ENCODE measurements around the gene C13orf46. TPM values are rescaled to one million over a fixed set of nuclear protein-coding genes. Genes with fewer than 3 reads are reported as not detected.

C13orf46 gene
- total RNA-seq, 1 donor from 2014 or later = under 0.01 TPM

- H3K27ac ChIP-seq (ENCODE audit: low read depth, low read length) = no peak overlapping the region
- H3K4me1 ChIP-seq (ENCODE audit: control insufficient read depth in 3 of 3, insufficient read depth in 3 of 3, low read length in 3 of 3) = peaks cover 29 to 32% (median 31%) of the 10 kb centered on the region in 3 donors
- no peaks in the 10 kb centered on the region for H3K36me3 ChIP-seq (ENCODE audit: control insufficient read depth in 3 of 3, insufficient read depth in 3 of 3, low read length in 3 of 3)
- H3K9me3 ChIP-seq (ENCODE audit: control insufficient read depth in 3 of 3, low read length in 3 of 3) = peaks cover 0 to 5% (median 4%) of the 10 kb centered on the region in 3 donors
- no peaks in the 10 kb centered on the region for H3K27me3 ChIP-seq (ENCODE audit: control insufficient read depth in 3 of 3, insufficient read depth in 3 of 3, low read length in 3 of 3)
- H3K4me3 ChIP-seq (ENCODE audit: low read length in 3 of 3) = no peak overlapping the region
- H3K9ac ChIP-seq (ENCODE audit: low read depth in 1 of 3, low read length in 3 of 3) = no peak overlapping the region
These were observed 49.5 kb downstream of the C13orf46 start for GRCh38 chr13:113924184-113924901.

GRCh38 chr13:113923376-113924063 lies 50.4 kb downstream of the C13orf46 start:
- no peak overlapping the region for H3K27ac ChIP-seq (ENCODE audit: low read depth, low read length)
- H3K4me1 ChIP-seq (ENCODE audit: control insufficient read depth in 3 of 3, insufficient read depth in 3 of 3, low read length in 3 of 3) = peaks cover 21 to 24% (median 22%) of the 10 kb centered on the region in 3 donors
- peaks cover 0 to 1% (median 0%) of the 10 kb centered on the region in 3 donors for H3K27me3 ChIP-seq (ENCODE audit: control insufficient read depth in 3 of 3, insufficient read depth in 3 of 3, low read length in 3 of 3)

GRCh38 chr13:113922412-113923118 lies 51.3 kb downstream of the C13orf46 start:
- Histone ChIP-seq H3K36me3 (ENCODE audit: control insufficient read depth in 3 of 3, insufficient read depth in 3 of 3, low read length in 3 of 3) (no peaks in the 10 kb centered on the region), H3K27me3 (ENCODE audit: control insufficient read depth in 3 of 3, insufficient read depth in 3 of 3, low read length in 3 of 3) (peaks cover 4 to 7% (median 4%) of the 10 kb centered on the region in 3 donors), H3K4me3 (ENCODE audit: low read length in 3 of 3) (no peak overlapping the region), H3K4me1 (ENCODE audit: control insufficient read depth in 3 of 3, insufficient read depth in 3 of 3, low read length in 3 of 3) (peaks cover 11 to 15% (median 13%) of the 10 kb centered on the region in 3 donors), H3K9me3 (ENCODE audit: control insufficient read depth in 3 of 3, low read length in 3 of 3) (peaks cover 0 to 5% (median 4%) of the 10 kb centered on the region in 3 donors), H3K9ac (ENCODE audit: low read depth in 1 of 3, low read length in 3 of 3) (no peak overlapping the region), H3K27ac (ENCODE audit: low read depth, low read length) (no peak overlapping the region)

More at GRCh38 chr13:113923376-113924063, 50.4 kb downstream of the C13orf46 start:
- H3K9ac ChIP-seq (ENCODE audit: low read depth in 1 of 3, low read length in 3 of 3) = no peak overlapping the region
- H3K9me3 ChIP-seq (ENCODE audit: control insufficient read depth in 3 of 3, low read length in 3 of 3) = peaks cover 0 to 5% (median 4%) of the 10 kb centered on the region in 3 donors
- no peaks in the 10 kb centered on the region for H3K36me3 ChIP-seq (ENCODE audit: control insufficient read depth in 3 of 3, insufficient read depth in 3 of 3, low read length in 3 of 3)
- no peak overlapping the region for H3K4me3 ChIP-seq (ENCODE audit: low read length in 3 of 3)

- Histone ChIP-seq H3K4me1 (ENCODE audit: control insufficient read depth in 3 of 3, insufficient read depth in 3 of 3, low read length in 3 of 3) (peaks cover 3 to 7% (median 5%) of the 10 kb centered on the region in 3 donors), H3K9me3 (ENCODE audit: control insufficient read depth in 3 of 3, low read length in 3 of 3) (peaks cover 0 to 5% (median 4%) of the 10 kb centered on the region in 3 donors), H3K27me3 (ENCODE audit: control insufficient read depth in 3 of 3, insufficient read depth in 3 of 3, low read length in 3 of 3) (peaks cover 10 to 15% (median 10%) of the 10 kb centered on the region in 3 donors), H3K4me3 (ENCODE audit: low read length in 3 of 3) (no peak overlapping the region), H3K27ac (ENCODE audit: low read depth, low read length) (no peak overlapping the region), H3K9ac (ENCODE audit: low read depth in 1 of 3, low read length in 3 of 3) (no peak overlapping the region), H3K36me3 (ENCODE audit: control insufficient read depth in 3 of 3, insufficient read depth in 3 of 3, low read length in 3 of 3) (no peaks in the 10 kb centered on the region)
These were observed 52.1 kb downstream of the C13orf46 start for GRCh38 chr13:113921763-113922162.

- Histone ChIP-seq H3K4me3 (ENCODE audit: low read length in 3 of 3) (no peak overlapping the region), H3K4me1 (ENCODE audit: control insufficient read depth in 3 of 3, insufficient read depth in 3 of 3, low read length in 3 of 3) (no peaks in the 10 kb centered on the region), H3K27ac (ENCODE audit: low read depth, low read length) (no peak overlapping the region), H3K36me3 (ENCODE audit: control insufficient read depth in 3 of 3, insufficient read depth in 3 of 3, low read length in 3 of 3) (no peaks in the 10 kb centered on the region), H3K27me3 (ENCODE audit: control insufficient read depth in 3 of 3, insufficient read depth in 3 of 3, low read length in 3 of 3) (peaks cover 17 to 25% (median 19%) of the 10 kb centered on the region in 3 donors), H3K9ac (ENCODE audit: low read depth in 1 of 3, low read length in 3 of 3) (no peak overlapping the region), H3K9me3 (ENCODE audit: control insufficient read depth in 3 of 3, low read length in 3 of 3) (peaks cover 0 to 5% (median 4%) of the 10 kb centered on the region in 3 donors)
These were observed 53.1 kb downstream of the C13orf46 start for GRCh38 chr13:113920606-113921286.

- Histone ChIP-seq H3K27ac (ENCODE audit: low read depth, low read length) (no peak overlapping the region), H3K9me3 (ENCODE audit: control insufficient read depth in 3 of 3, low read length in 3 of 3) (peaks cover 0 to 5% (median 4%) of the 10 kb centered on the region in 3 donors), H3K36me3 (ENCODE audit: control insufficient read depth in 3 of 3, insufficient read depth in 3 of 3, low read length in 3 of 3) (no peaks in the 10 kb centered on the region), H3K9ac (ENCODE audit: low read depth in 1 of 3, low read length in 3 of 3) (no peak overlapping the region), H3K4me1 (ENCODE audit: control insufficient read depth in 3 of 3, insufficient read depth in 3 of 3, low read length in 3 of 3) (no peaks in the 10 kb centered on the region), H3K27me3 (ENCODE audit: control insufficient read depth in 3 of 3, insufficient read depth in 3 of 3, low read length in 3 of 3) (peaks cover 24 to 33% (median 25%) of the 10 kb centered on the region in 3 donors), H3K4me3 (ENCODE audit: low read length in 3 of 3) (no peak overlapping the region)
These were observed 53.9 kb downstream of the C13orf46 start for GRCh38 chr13:113919761-113920559.

GRCh38 chr13:113918981-113919701 lies 54.7 kb downstream of the C13orf46 start:
- Histone ChIP-seq H3K36me3 (ENCODE audit: control insufficient read depth in 3 of 3, insufficient read depth in 3 of 3, low read length in 3 of 3) (no peaks in the 10 kb centered on the region), H3K9me3 (ENCODE audit: control insufficient read depth in 3 of 3, low read length in 3 of 3) (peaks cover 0 to 5% (median 4%) of the 10 kb centered on the region in 3 donors), H3K27me3 (ENCODE audit: control insufficient read depth in 3 of 3, insufficient read depth in 3 of 3, low read length in 3 of 3) (peaks cover 24 to 41% (median 33%) of the 10 kb centered on the region in 3 donors), H3K9ac (ENCODE audit: low read depth in 1 of 3, low read length in 3 of 3) (no peak overlapping the region), H3K4me1 (ENCODE audit: control insufficient read depth in 3 of 3, insufficient read depth in 3 of 3, low read length in 3 of 3) (no peaks in the 10 kb centered on the region), H3K4me3 (ENCODE audit: low read length in 3 of 3) (no peak overlapping the region), H3K27ac (ENCODE audit: low read depth, low read length) (no peak overlapping the region)

GRCh38 chr13:113918580-113918979 lies 55.3 kb downstream of the C13orf46 start:
- no peak overlapping the region for H3K4me3 ChIP-seq (ENCODE audit: low read length in 3 of 3)
- H3K27ac ChIP-seq (ENCODE audit: low read depth, low read length) = no peak overlapping the region
- peaks cover 0 to 5% (median 4%) of the 10 kb centered on the region in 3 donors for H3K9me3 ChIP-seq (ENCODE audit: control insufficient read depth in 3 of 3, low read length in 3 of 3)
- no peaks in the 10 kb centered on the region for H3K36me3 ChIP-seq (ENCODE audit: control insufficient read depth in 3 of 3, insufficient read depth in 3 of 3, low read length in 3 of 3)
- H3K4me1 ChIP-seq (ENCODE audit: control insufficient read depth in 3 of 3, insufficient read depth in 3 of 3, low read length in 3 of 3) = no peaks in the 10 kb centered on the region
- H3K27me3 ChIP-seq (ENCODE audit: control insufficient read depth in 3 of 3, insufficient read depth in 3 of 3, low read length in 3 of 3) = peaks cover 24 to 43% (median 35%) of the 10 kb centered on the region in 3 donors
- H3K9ac ChIP-seq (ENCODE audit: low read depth in 1 of 3, low read length in 3 of 3) = no peak overlapping the region
